Uterus (tissue), 4 donors: ENCODE data around the gene MIEN1. TPM values are rescaled to one million over a fixed set of nuclear protein-coding genes. Genes with fewer than 3 reads are reported as not detected.

Experiments used
- DNase-seq, 2 donors: peaks; one replicate each; pipeline ENCODE4 v3.0.0-alpha.2; 2019 to 2020
- H3K27ac ChIP-seq, 2 donors: fragments of 200-600 bp; sonication (generic); 1 replicate in 1 of 2; 2 replicates in 1 of 2; pipeline ENCODE4 v1.5.1; 2016 to 2018
- H3K27me3 ChIP-seq, 2 donors: fragments of 200-600 bp; sonication (generic); one replicate each; pipeline ENCODE4 v1.5.1; 2018 to 2019; ENCODE audit warnings: control low read depth in 1 of 2
- H3K36me3 ChIP-seq, 2 donors: fragments of 200-600 bp; sonication (generic); one replicate each; pipeline ENCODE4 v1.5.1; 2019; ENCODE audit warnings: control low read depth in 1 of 2
- H3K4me1 ChIP-seq, 2 donors: fragments of 200-600 bp; sonication (generic); one replicate each; pipeline ENCODE4 v1.5.1; 2018 to 2019; ENCODE audit warnings: control low read depth in 1 of 2
- H3K4me3 ChIP-seq, 2 donors: fragments of 200-600 bp; sonication (generic); 1 replicate in 1 of 2; 2 replicates in 1 of 2; pipeline ENCODE4 v1.5.1; 2018 to 2019; ENCODE audit warnings: mild to moderate bottlenecking in 1 of 2
- H3K9me3 ChIP-seq, 2 donors: fragments of 200-600 bp; sonication (generic); one replicate each; pipeline ENCODE4 v1.5.1; 2019; ENCODE audit warnings: control low read depth in 1 of 2
- CTCF ChIP-seq, 4 experiments: fragments of 200-600 bp in 2 of 4; fragments of 450-650 bp in 2 of 4; sonication (generic) in 2 of 4; IDR thresholded peaks; one replicate each; pipeline ENCODE4 v1.5.1; 2016 to 2019; ENCODE audit warnings: antibody characterized with exemption in 4 of 4, mild to moderate bottlenecking in 2 of 4, moderate library complexity in 1 of 4
- POLR2A ChIP-seq, 2 donors: fragments of 450-650 bp; IDR thresholded peaks; one replicate each; pipeline ENCODE4 v1.6.1; 2016; ENCODE audit warnings: antibody characterized with exemption in 2 of 2, mild to moderate bottlenecking in 1 of 2, moderate library complexity in 1 of 2
- intact Hi-C: fragments of 100-400 bp; cut with DNase I; formaldehyde crosslinking; loops from one replicate; pipeline ENCODE4 v1.15.1; 2023; ENCODE audit warnings: low total_unique reads
- microRNA-seq: library from miRNA; unstranded; fragments of <30 nt; microRNA quantifications from one replicate; pipeline ENCODE4, GENCODE V29; 2016; ENCODE audit warnings: borderline microRNAs expressed, borderline replicate concordance
- small RNA-seq: library from RNA; depleted of rRNA; stranded (forward); fragments of <200 nt; gene quantifications from one replicate; pipeline ENCODE3, GENCODE V24; 2016
- total RNA-seq, 4 donors: library from RNA; depleted of rRNA in 3 of 4; stranded (reverse); fragments of >200 nt in 3 of 4; gene quantifications; one replicate each; pipeline versions ENCODE4 v1.1.0 to v1.2.4, GENCODE V29; 2014 to 2023
- donor health status: DM: yes; HTN: yes; CAD: no.

MIEN1 gene
- total RNA-seq, 4 donors from 2014 or later = 4.9 to 125 (median 58.5) TPM

- no peaks in the 10 kb centered on the region for H3K36me3 ChIP-seq
These were observed 46.9 kb downstream of the MIEN1 start for GRCh38 chr17:39683295-39683939.

GRCh38 chr17:39679521-39680192 lies 50.7 kb downstream of the MIEN1 start:
- H3K9me3 ChIP-seq = no peaks in the 10 kb centered on the region
- no peak for DNase-seq
- H3K27ac ChIP-seq = no peak overlapping the region
- no peaks in the 10 kb centered on the region for H3K4me1 ChIP-seq
- TF ChIP-seq POLR2A (IDR thresholded peaks at IDR 0.05) (no peak), CTCF (IDR thresholded peaks at IDR 0.05) (no peak)
- H3K27me3 ChIP-seq = no peaks in the 10 kb centered on the region
- H3K4me3 ChIP-seq = no peak overlapping the region
- intact Hi-C loops = loop anchor here (10.0 kb wide), 1 partner anchor 45 kb away; the partner anchor contains the start of gene STARD3
- H3K36me3 ChIP-seq = no peaks in the 10 kb centered on the region

More at GRCh38 chr17:39683295-39683939, 46.9 kb downstream of the MIEN1 start:
- intact Hi-C loops = loop anchor here (10.0 kb wide), 1 partner anchor 49 kb away; the partner anchor contains the start of gene STARD3
- H3K27ac ChIP-seq = no peak overlapping the region
- H3K27me3 ChIP-seq = no peaks in the 10 kb centered on the region
- DNase-seq = no peak
- H3K9me3 ChIP-seq = no peaks in the 10 kb centered on the region
- no peak for TF ChIP-seq POLR2A (IDR thresholded peaks at IDR 0.05)
- TF ChIP-seq CTCF (IDR thresholded peaks at IDR 0.05) = no peak
- no peak overlapping the region for H3K4me3 ChIP-seq
- peaks cover 0 to under 1% of the 10 kb centered on the region in 2 donors for H3K4me1 ChIP-seq

Small RNAs within 50 kb of the gene (microRNA-seq; reads per million reads assigned to microRNA genes)
- 2.0 reads per million for gene MIR4728

Small RNAs within 50 kb of the gene (small RNA-seq; reads per million reads assigned to genes)
- not detected for gene MIR4728

Other genes with a start within 250 kb of the MIEN1 start
- gene NEUROD2, start 122.6 kb downstream of the MIEN1 start, total RNA-seq = not detected
- 10 to 100 TPM in 1 of 4 donors, under 1 TPM in 3; 0.26 to 22.0 (median 0.68) TPM for gene PPP1R1B, start 103.6 kb downstream of the MIEN1 start, total RNA-seq
- 10 to 100 TPM; 21.0 to 62.3 (median 26.0) TPM for gene STARD3, start 93.4 kb downstream of the MIEN1 start, total RNA-seq
- gene TCAP, start 65.2 kb downstream of the MIEN1 start, total RNA-seq = 1 to 10 TPM in 1 of 4 donors, under 1 TPM in 1, not detected in 2; 0.28 to 2.2 TPM
- 1 to 10 TPM in 3 of 4 donors, not detected in 1; 3.8 to 5.0 (median 4.7) TPM for gene PNMT, start 62.1 kb downstream of the MIEN1 start, total RNA-seq
- gene PGAP3, start 42.5 kb downstream of the MIEN1 start, total RNA-seq = 10 to 100 TPM in 3 of 4 donors, 1 to 10 TPM in 1; 4.6 to 24.8 (median 19.5) TPM
- gene ERBB2, start 30.5 kb downstream of the MIEN1 start, total RNA-seq = 10 to 100 TPM; 11.8 to 98.8 (median 44.6) TPM
- 10 to 100 TPM in 1 of 4 donors, 1 to 10 TPM in 2, under 1 TPM in 1; 0.51 to 14.3 (median 5.6) TPM for gene GRB7, start 7.4 kb upstream of the MIEN1 start, total RNA-seq
- gene IKZF3, start 133.8 kb upstream of the MIEN1 start, total RNA-seq = 1 to 10 TPM in 3 of 4 donors, under 1 TPM in 1; 0.88 to 2.1 (median 1.6) TPM
- gene ZPBP2, start 137.7 kb upstream of the MIEN1 start, total RNA-seq = not detected
- 10 to 100 TPM in 2 of 4 donors, 1 to 10 TPM in 1, under 1 TPM in 1; 0.29 to 12.6 (median 6.4) TPM for gene GSDMB, start 188.1 kb upstream of the MIEN1 start, total RNA-seq
- gene ORMDL3, start 197.1 kb upstream of the MIEN1 start, total RNA-seq = 10 to 100 TPM; 15.9 to 71.5 (median 42.9) TPM
- gene LRRC3C, start 197.2 kb upstream of the MIEN1 start, total RNA-seq = under 1 TPM in 1 of 4 donors, not detected in 3; 0.52 TPM
- under 1 TPM in 3 of 4 donors, not detected in 1; 0.18 to 0.35 (median 0.26) TPM for gene GSDMA, start 232.5 kb upstream of the MIEN1 start, total RNA-seq